ENCODE measurements around the gene XKR7.

The XKR7 gene

GRCh38 chr20:31977080-31977479 lies 9.1 kb downstream of the XKR7 start:
- H3K4me3 ChIP-seq (replicated peaks; ENCODE audit: low read depth, low read length) = no peak overlapping the region

GRCh38 chr20:31979713-31980426 lies 11.9 kb downstream of the XKR7 start:
- DNase-seq (ENCODE audit: extremely low read depth, low read depth) = no peak
- no peak for TF ChIP-seq CTCF (IDR thresholded peaks at IDR 0.05; ENCODE audit: low read depth, low read length, missing control alignments)

More at GRCh38 chr20:31977080-31977479, 9.1 kb downstream of the XKR7 start:
- no peak for TF ChIP-seq CTCF (IDR thresholded peaks at IDR 0.05; ENCODE audit: low read depth, low read length, missing control alignments)
- no peak for DNase-seq (ENCODE audit: extremely low read depth, low read depth)

GRCh38 chr20:31981784-31982183 lies 13.8 kb downstream of the XKR7 start:
- no peak overlapping the region for H3K4me3 ChIP-seq (replicated peaks; ENCODE audit: low read depth, low read length)
- no peak for DNase-seq (ENCODE audit: extremely low read depth, low read depth)
- TF ChIP-seq CTCF (IDR thresholded peaks at IDR 0.05; ENCODE audit: low read depth, low read length, missing control alignments) = no peak

More at GRCh38 chr20:31979713-31980426, 11.9 kb downstream of the XKR7 start:
- no peak overlapping the region for H3K4me3 ChIP-seq (replicated peaks; ENCODE audit: low read depth, low read length)

- TF ChIP-seq CTCF (IDR thresholded peaks at IDR 0.05; ENCODE audit: low read depth, low read length, missing control alignments) = no peak
- no peak for DNase-seq (ENCODE audit: extremely low read depth, low read depth)
- no peak overlapping the region for H3K4me3 ChIP-seq (replicated peaks; ENCODE audit: low read depth, low read length)
These were observed 17.1 kb downstream of the XKR7 start for GRCh38 chr20:31984981-31985471.

- no peak for DNase-seq (ENCODE audit: extremely low read depth, low read depth)
- no peak for TF ChIP-seq CTCF (IDR thresholded peaks at IDR 0.05; ENCODE audit: low read depth, low read length, missing control alignments)
- H3K4me3 ChIP-seq (replicated peaks; ENCODE audit: low read depth, low read length) = no peak overlapping the region
These were observed 19.8 kb downstream of the XKR7 start for GRCh38 chr20:31987744-31988143.

- no peak for TF ChIP-seq CTCF (IDR thresholded peaks at IDR 0.05; ENCODE audit: low read depth, low read length, missing control alignments)
- no peak overlapping the region for H3K4me3 ChIP-seq (replicated peaks; ENCODE audit: low read depth, low read length)
- DNase-seq (ENCODE audit: extremely low read depth, low read depth) = no peak
These were observed 20.6 kb downstream of the XKR7 start for GRCh38 chr20:31988430-31989015.
